Spleen (tissue), 11 donors: Measurements from ENCODE around the gene COL23A1. TPM values are rescaled to one million over a fixed set of nuclear protein-coding genes. Genes with fewer than 3 reads are reported as not detected.
A peak's percentile ranks its signal among the peaks of the same experiment; 100 is the strongest.

ENCODE experiments used
- DNase-seq: peaks from one replicate; pipeline ENCODE4 v3.0.0-alpha.2; 2020
- H3K27ac ChIP-seq, 8 donors: fragments of 200-600 bp; sonication (generic) in 7 of 8; 1 replicate in 4 of 8; 2 replicates in 4 of 8; pipeline versions ENCODE4 v1.5.0 to v1.8.0; 2016 to 2021; ENCODE audit warnings: inconsistent platforms in 4 of 8, mild to moderate bottlenecking in 4 of 8, moderate library complexity in 1 of 8
- H3K27me3 ChIP-seq, 7 donors: fragments of 200-600 bp; sonication (generic) in 6 of 7; replicated peaks in 1 of 7; 1 replicate in 4 of 7; 2 replicates in 3 of 7; pipeline versions ENCODE4 v1.5.0 to v1.8.0; 2016 to 2021; ENCODE audit warnings: inconsistent platforms in 3 of 7, mild to moderate bottlenecking in 1 of 7
- H3K36me3 ChIP-seq, 6 donors: fragments of 200-600 bp; sonication (generic) in 5 of 6; 1 replicate in 4 of 6; 2 replicates in 2 of 6; pipeline versions ENCODE4 v1.5.0 to v1.8.0; 2016 to 2021; ENCODE audit warnings: inconsistent platforms in 2 of 6
- H3K4me1 ChIP-seq, 6 donors: fragments of 200-600 bp; sonication (generic) in 5 of 6; 1 replicate in 3 of 6; 2 replicates in 3 of 6; pipeline versions ENCODE4 v1.5.0 to v1.8.0; 2016 to 2021; ENCODE audit warnings: inconsistent platforms in 3 of 6
- H3K4me3 ChIP-seq, 8 donors: fragments of 200-600 bp; sonication (generic) in 7 of 8; 1 replicate in 4 of 8; 2 replicates in 4 of 8; pipeline versions ENCODE4 v1.5.0 to v1.8.0; 2016 to 2021; ENCODE audit warnings: inconsistent platforms in 4 of 8, mild to moderate bottlenecking in 4 of 8, moderate library complexity in 2 of 8
- H3K9me3 ChIP-seq, 8 donors: fragments of 200-600 bp; sonication (generic) in 7 of 8; 1 replicate in 4 of 8; 2 replicates in 4 of 8; pipeline versions ENCODE4 v1.5.0 to v1.8.0; 2016 to 2021; ENCODE audit warnings: inconsistent platforms in 4 of 8
- POLR2A ChIP-seq, 3 donors: fragments of 450-650 bp; IDR thresholded peaks; one replicate each; pipeline ENCODE4 v1.5.1; 2017; ENCODE audit warnings: antibody characterized with exemption in 3 of 3, mild to moderate bottlenecking in 1 of 3
- POLR2AphosphoS5 ChIP-seq, 3 donors: sonication (generic); formaldehyde crosslinking; IDR thresholded peaks; one replicate each; pipeline ENCODE4 v1.5.1; 2017; ENCODE audit warnings: antibody characterized with exemption in 3 of 3
- WGBS, 5 donors: extraction: QIAGEN DNeasy Blood & Tissue Kit in 3 of 5; methylation state at CpG; one replicate each; pipeline versions ENCODE4 v1.1.5 to v1.1.7; 2013 to 2018; 5-methylcytosine and 5-hydroxymethylcytosine counted together
- intact Hi-C: fragments of 100-400 bp; cut with DNase I; formaldehyde crosslinking; loops from one replicate; pipeline ENCODE4 v1.15.0; 2023; ENCODE audit warnings: low total_unique reads
- polyA plus RNA-seq, 3 donors: library from polyadenylated mRNA; stranded (reverse); fragments of 200-250 nt; gene quantifications; one replicate each; pipeline ENCODE4 v1.2.1, GENCODE V29; 2013
- total RNA-seq, 7 donors: library from RNA; depleted of rRNA in 3 of 7; stranded (reverse); fragments of >200 nt in 3 of 7; fragmentation: NEBNext Ultra II Directional in 4 of 7; extraction: Animal tissue kit (Norgen Biotek cat#: 25700) in 4 of 7; gene quantifications; one replicate each; pipeline versions ENCODE4 v1.1.0 to v1.2.1, GENCODE V29; 2016 to 2021
- TF ChIP-seq, protein P1 (sequence below), 11 experiments: fragments of 200-600 bp in 7 of 11; fragments of 450-650 bp in 4 of 11; sonication (generic) in 4 of 11; IDR thresholded peaks in 8 of 11; conservative IDR thresholded peaks in 3 of 11; 1 replicate in 7 of 11; 2 replicates in 4 of 11; pipeline versions ENCODE4 v1.4.0 to v1.8.0; 2016 to 2021; ENCODE audit warnings: antibody characterized with exemption in 11 of 11, inconsistent platforms in 4 of 11, mild to moderate bottlenecking in 1 of 11
- donor health status: healthy with polysubstance abuse.
- donor health status: DM: no; HTN: no; CAD: no; lungs with moderate emphysema.
- donor health status: DM: no; HTN: no; CAD: no.
- donor health status: Bipolar disorder and iron deficiency.
- donor health status: healthy.
- donor health status: DM: no; HTN: no; CAD: no.
- donor health status: DM: yes; HTN: yes; CAD: no.

The COL23A1 gene
- total and polyA plus RNA-seq, 10 donors, result 0.63 to 3.8 (median 1.9) TPM

DNA sequence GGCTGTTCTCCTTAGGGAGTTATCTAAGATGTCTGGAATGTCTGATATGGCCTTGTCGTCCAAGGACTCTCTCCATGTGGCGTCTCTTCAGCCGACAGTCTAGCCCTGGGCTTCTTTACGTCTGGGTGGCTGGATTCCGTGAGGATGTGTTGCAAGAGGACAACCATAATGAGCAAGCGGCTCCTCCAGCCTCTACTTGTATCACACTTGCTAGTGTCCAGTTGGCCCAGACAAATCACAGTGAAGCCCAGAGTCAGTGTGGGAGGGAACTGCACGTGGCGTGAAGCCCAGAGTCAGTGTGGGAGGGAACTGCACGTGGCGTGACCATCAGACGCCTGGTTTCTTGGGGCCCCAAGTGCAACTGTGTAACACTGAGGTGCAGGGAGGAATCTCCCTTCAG, 61.1 kb downstream of the COL23A1 start:
- peak; percentile 22 for DNase-seq
- Histone ChIP-seq H3K36me3 (no peaks in the 10 kb centered on the region), H3K4me1 (peaks cover 0 to 10% (median 0%) of the 10 kb centered on the region in 6 donors), H3K27me3 (no peaks in the 10 kb centered on the region), H3K9me3 (no peaks in the 10 kb centered on the region), H3K4me3 (no peak overlapping the region), H3K27ac (no peak overlapping the region)
- TF ChIP-seq POLR2AphosphoS5 (IDR thresholded peaks at IDR 0.05) (no peak), POLR2A (IDR thresholded peaks at IDR 0.05) (no peak)
- TF ChIP-seq, protein P1, sequence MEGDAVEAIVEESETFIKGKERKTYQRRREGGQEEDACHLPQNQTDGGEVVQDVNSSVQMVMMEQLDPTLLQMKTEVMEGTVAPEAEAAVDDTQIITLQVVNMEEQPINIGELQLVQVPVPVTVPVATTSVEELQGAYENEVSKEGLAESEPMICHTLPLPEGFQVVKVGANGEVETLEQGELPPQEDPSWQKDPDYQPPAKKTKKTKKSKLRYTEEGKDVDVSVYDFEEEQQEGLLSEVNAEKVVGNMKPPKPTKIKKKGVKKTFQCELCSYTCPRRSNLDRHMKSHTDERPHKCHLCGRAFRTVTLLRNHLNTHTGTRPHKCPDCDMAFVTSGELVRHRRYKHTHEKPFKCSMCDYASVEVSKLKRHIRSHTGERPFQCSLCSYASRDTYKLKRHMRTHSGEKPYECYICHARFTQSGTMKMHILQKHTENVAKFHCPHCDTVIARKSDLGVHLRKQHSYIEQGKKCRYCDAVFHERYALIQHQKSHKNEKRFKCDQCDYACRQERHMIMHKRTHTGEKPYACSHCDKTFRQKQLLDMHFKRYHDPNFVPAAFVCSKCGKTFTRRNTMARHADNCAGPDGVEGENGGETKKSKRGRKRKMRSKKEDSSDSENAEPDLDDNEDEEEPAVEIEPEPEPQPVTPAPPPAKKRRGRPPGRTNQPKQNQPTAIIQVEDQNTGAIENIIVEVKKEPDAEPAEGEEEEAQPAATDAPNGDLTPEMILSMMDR (IDR thresholded peaks at IDR 0.05 in 8 of 11, conservative IDR thresholded peaks at IDR 0.05 in 3 of 11), result no peak
- 40 to 75% (median 50%) methylated on average over 8 to 11 of the region's 11 CpGs for WGBS, 5 donors
- intact Hi-C loops, result no loop called here

DNA sequence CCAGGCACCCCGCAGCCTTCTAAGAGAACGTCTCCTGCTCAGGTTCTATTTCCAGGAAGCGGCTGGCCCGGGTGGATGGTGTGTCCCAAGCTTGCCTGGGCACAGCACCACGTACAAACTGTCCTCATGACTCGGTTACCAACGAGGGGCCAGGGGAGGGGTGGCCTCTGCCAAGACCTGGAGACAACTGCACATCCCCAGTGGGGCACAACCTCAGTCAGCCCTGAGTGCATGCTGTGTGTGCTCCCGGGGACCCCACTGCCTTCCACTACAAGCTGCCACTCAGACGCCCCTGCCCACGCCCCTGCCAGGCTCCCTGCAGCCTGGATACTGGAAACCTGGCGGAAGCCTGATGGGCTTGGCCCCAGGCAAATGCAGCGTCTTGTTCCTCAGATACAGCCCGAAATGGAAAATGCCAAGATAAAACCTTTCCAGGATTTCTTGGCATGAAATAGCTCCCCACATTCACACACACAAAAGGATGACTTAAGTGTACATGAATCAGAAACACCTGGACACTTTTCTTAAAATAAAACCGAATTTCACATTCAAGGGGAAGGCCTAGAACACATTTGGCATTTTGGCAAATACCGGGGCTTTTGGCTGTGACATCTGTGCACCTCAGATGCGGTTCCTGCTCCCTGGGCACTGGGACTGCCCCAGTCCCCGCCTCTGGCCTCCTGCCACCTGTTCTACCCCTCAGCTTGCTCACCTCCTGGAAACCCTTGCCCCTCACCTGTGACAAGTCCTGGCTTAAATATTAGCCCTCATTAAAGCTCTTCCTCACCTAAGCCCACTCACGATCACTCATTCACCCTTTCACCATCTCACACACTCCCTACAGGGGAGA, 62.5 kb downstream of the COL23A1 start:
- Histone ChIP-seq H3K9me3 (no peaks in the 10 kb centered on the region), H3K27ac (no peak overlapping the region), H3K4me3 (no peak overlapping the region), H3K36me3 (no peaks in the 10 kb centered on the region), H3K4me1 (peaks cover 0 to 1% (median 0%) of the 10 kb centered on the region in 6 donors), H3K27me3 (no peaks in the 10 kb centered on the region)
- intact Hi-C loops, result no loop called here
- 69 to 89% (median 78%) methylated on average over 16 to 18 of the region's 18 CpGs for WGBS, 5 donors
- no peak for TF ChIP-seq POLR2AphosphoS5 (IDR thresholded peaks at IDR 0.05)
- TF ChIP-seq POLR2A (IDR thresholded peaks at IDR 0.05), result no peak
- TF ChIP-seq, protein P1 (IDR thresholded peaks at IDR 0.05 in 8 of 11, conservative IDR thresholded peaks at IDR 0.05 in 3 of 11), result no peak
- DNase-seq, result peak; percentile 40

DNA sequence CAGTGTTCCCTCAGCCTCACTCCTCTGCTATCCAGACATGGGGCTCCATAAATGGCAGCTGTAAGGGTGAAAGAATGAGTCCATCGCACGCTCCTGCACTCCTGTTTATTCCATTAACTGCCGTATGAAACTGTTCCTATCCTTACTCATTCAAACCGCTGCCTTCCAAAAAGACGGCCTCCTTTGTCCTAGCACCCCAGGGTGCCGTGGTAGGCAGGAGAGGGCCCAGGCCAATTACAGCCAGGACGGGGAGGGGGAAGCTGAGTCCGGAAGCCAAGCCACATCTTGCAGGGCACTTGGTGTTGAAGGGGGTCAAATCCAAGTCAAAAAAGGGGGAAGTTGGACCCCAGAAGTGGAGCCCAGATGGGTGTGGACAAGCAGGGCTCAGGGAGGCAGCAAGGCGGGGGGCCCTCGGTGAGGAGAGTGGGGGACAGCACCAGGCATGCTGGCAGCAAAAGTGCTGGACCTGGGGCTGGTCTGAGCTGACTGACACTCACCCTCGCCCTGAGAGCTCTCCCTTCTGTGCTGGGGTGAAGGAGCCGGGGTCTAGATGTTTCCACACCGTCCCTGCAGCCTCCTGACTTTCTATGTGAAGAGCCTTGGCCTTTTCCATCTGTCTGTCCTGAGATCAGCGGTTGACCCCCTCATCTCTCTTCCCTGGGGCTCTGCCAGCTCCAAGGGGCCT, 63.3 kb downstream of the COL23A1 start:
- H3K27ac ChIP-seq, result no peak overlapping the region
- no peaks in the 10 kb centered on the region for H3K4me1 ChIP-seq
- intact Hi-C loops, result no loop called here
- DNase-seq, result peak; percentile 47
- no peak overlapping the region for H3K4me3 ChIP-seq
- H3K27me3 ChIP-seq, result no peaks in the 10 kb centered on the region
- TF ChIP-seq POLR2AphosphoS5 (IDR thresholded peaks at IDR 0.05) (no peak), POLR2A (IDR thresholded peaks at IDR 0.05) (no peak)
- TF ChIP-seq, protein P1 (IDR thresholded peaks at IDR 0.05 in 8 of 11, conservative IDR thresholded peaks at IDR 0.05 in 3 of 11), result no peak
- H3K9me3 ChIP-seq, result no peaks in the 10 kb centered on the region
- H3K36me3 ChIP-seq, result no peaks in the 10 kb centered on the region
- WGBS, 5 donors, result 70 to 87% (median 75%) methylated on average over 13 to 14 of the region's 14 CpGs
